Adrenal gland (tissue), 12 donors: ENCODE measurements around the gene LHPP. TPM values are rescaled to one million over a fixed set of nuclear protein-coding genes. Genes with fewer than 3 reads are reported as not detected.

ENCODE experiments used
- DNase-seq, 7 donors: peaks; one replicate each; pipeline ENCODE4 v3.0.0-alpha.2; 2019 to 2020
- H3K27ac ChIP-seq, 5 donors: fragments of 200-600 bp; sonication (generic) in 4 of 5; 1 replicate in 3 of 5; 2 replicates in 2 of 5; pipeline versions ENCODE4 v1.5.1 to v1.8.0; 2016 to 2020; ENCODE audit warnings: mild to moderate bottlenecking in 1 of 5
- H3K27me3 ChIP-seq: fragments of 200-600 bp; 2 replicates; pipeline ENCODE4 v1.8.0; 2021
- H3K36me3 ChIP-seq, 2 donors: fragments of 200-600 bp; replicated peaks in 1 of 2; 1 replicate in 1 of 2; 2 replicates in 1 of 2; pipeline versions ENCODE4 v1.5.1 to v1.8.0; 2018 to 2022
- H3K4me1 ChIP-seq, 2 donors: fragments of 200-600 bp; replicated peaks in 1 of 2; 1 replicate in 1 of 2; 2 replicates in 1 of 2; pipeline versions ENCODE4 v1.5.1 to v1.8.0; 2018 to 2021
- H3K4me3 ChIP-seq, 4 donors: fragments of 200-600 bp; sonication (generic) in 3 of 4; one replicate each; pipeline ENCODE4 v1.5.1; 2016 to 2018
- H3K9me3 ChIP-seq, 3 donors: fragments of 200-600 bp; sonication (generic) in 1 of 3; replicated peaks in 1 of 3; 1 replicate in 2 of 3; 2 replicates in 1 of 3; pipeline versions ENCODE4 v1.5.1 to v1.8.0; 2016 to 2021
- POLR2A ChIP-seq, 2 donors: fragments of 450-650 bp; IDR thresholded peaks; one replicate each; pipeline ENCODE4 v1.6.1; 2017; ENCODE audit warnings: antibody characterized with exemption in 2 of 2, mild to moderate bottlenecking in 2 of 2, moderate library complexity in 1 of 2
- WGBS, 4 donors: extraction: QIAGEN DNeasy Blood & Tissue Kit in 2 of 4; methylation state at CpG; one replicate each; pipeline versions ENCODE4 v1.1.5 to v1.1.7; 2013 to 2017; 5-methylcytosine and 5-hydroxymethylcytosine counted together
- intact Hi-C, 2 donors: fragments of 100-400 bp; cut with DNase I; formaldehyde crosslinking; loops; one replicate each; pipeline versions ENCODE4 v1.14.1 to v1.15.0; 2022 to 2023
- polyA plus RNA-seq, 3 donors: library from polyadenylated mRNA; stranded (reverse); fragments of 200-250 nt in 2 of 3; fragments of 350-450 nt in 1 of 3; fragmentation: Illumina TruSeq in 1 of 3; extraction: RNeasy Lipid Tissue Mini Kit (QIAGEN cat#74804) in 1 of 3; gene quantifications; one replicate each; pipeline ENCODE4 v1.2.3, GENCODE V29; 2013 to 2014
- total RNA-seq, 9 donors: library from RNA; depleted of rRNA in 4 of 9; stranded (reverse); fragments of >200 nt in 4 of 9; fragments of 120-200 nt in 1 of 9; fragmentation: NEBNext Ultra II Directional in 1 of 9; extraction: Animal tissue kit (Norgen Biotek cat#: 25700) in 1 of 9; gene quantifications; one replicate each; pipeline versions ENCODE4 v1.1.0 to v1.2.4, GENCODE V29; 2013 to 2023
- TF ChIP-seq, protein P1 (sequence below), 6 experiments: fragments of 450-650 bp in 4 of 6; fragments of 200-600 bp in 2 of 6; sonication (generic) in 1 of 6; IDR thresholded peaks; 1 replicate in 5 of 6; 2 replicates in 1 of 6; pipeline versions ENCODE4 v1.5.1 to v1.8.0; 2016 to 2021; ENCODE audit warnings: antibody characterized with exemption in 6 of 6, mild to moderate bottlenecking in 2 of 6, moderate library complexity in 1 of 6
- donor health status: healthy with polysubstance abuse.
- donor health status: Bipolar disorder and iron deficiency.
- donor health status: DM: yes; HTN: yes; CAD: no.
- donor health status: DM: no; HTN: no; CAD: no.
- donor health status: DM: no; HTN: no; CAD: no.
- donor health status: DM: yes; HTN: yes; CAD: no.

LHPP gene
- total and polyA plus RNA-seq, 12 donors = 10.5 to 70.1 (median 43.4) TPM

DNA sequence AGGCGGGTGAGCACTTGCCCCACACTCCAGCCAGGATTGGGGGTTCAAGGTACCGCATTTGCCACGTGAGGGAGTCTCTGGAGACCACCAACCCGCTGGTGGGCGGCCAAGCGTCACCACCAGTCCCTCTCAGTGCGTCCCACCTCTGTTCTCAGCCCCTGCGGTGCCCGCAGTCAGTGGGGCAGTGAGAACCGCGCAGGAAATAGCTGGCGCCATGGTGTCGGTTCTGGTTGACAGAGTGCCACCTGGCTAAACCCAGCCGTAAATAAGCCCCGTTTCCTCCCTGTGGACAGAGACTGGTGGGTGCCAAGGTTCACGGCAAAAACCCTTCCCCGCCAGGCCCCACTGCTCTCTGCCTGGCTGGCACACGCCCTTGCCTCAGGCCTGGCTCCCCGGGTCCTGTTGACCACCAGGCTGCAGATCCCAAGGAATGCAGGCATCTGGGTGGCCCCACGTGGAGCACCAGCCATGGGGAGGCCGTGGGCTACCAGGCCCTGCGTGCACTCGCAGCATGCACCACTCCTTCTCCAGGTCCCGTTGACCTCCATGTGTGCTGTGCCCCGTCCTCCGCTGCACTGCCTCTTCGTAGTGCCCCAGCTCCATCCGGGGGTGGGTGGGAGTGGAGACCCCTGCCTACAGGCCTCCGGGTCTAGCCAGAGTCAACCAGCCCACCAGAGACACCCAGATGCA is 140.0 kb downstream of the LHPP start:
- intact Hi-C loops = no loop called here

DNA sequence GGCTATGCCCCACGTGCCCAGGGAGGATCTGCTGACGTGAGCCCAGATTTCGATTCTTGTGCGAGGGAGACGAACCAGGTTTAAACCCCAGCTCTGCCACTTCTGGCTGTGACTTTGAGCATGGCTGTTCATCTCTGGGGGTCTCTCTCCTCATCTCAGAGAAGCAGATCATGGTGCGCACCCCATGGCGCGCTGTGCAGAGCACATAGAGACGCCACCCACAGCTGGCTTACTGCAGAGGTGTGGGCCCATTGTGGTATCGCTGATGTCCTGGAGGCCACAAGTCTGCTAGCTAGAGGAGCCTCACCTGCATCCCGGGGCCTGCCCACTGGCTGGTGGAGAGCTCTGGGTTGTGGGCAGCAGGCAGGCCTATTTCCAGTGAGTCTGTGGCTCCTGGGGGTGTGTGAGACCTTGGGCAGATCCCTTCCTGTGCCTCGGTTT is 140.5 kb downstream of the LHPP start:
- 80 to 91% (median 86%) methylated on average over 1 to 12 of the region's 12 CpGs for WGBS, 4 donors
- no peak overlapping the region for H3K4me3 ChIP-seq
- intact Hi-C loops = no loop called here
- H3K36me3 ChIP-seq = no peaks in the 10 kb centered on the region
- no peak overlapping the region for H3K27ac ChIP-seq
- H3K27me3 ChIP-seq = no peaks in the 10 kb centered on the region
- peaks cover 8 to 13% of the 10 kb centered on the region in 2 donors for H3K4me1 ChIP-seq
- TF ChIP-seq, protein P1, sequence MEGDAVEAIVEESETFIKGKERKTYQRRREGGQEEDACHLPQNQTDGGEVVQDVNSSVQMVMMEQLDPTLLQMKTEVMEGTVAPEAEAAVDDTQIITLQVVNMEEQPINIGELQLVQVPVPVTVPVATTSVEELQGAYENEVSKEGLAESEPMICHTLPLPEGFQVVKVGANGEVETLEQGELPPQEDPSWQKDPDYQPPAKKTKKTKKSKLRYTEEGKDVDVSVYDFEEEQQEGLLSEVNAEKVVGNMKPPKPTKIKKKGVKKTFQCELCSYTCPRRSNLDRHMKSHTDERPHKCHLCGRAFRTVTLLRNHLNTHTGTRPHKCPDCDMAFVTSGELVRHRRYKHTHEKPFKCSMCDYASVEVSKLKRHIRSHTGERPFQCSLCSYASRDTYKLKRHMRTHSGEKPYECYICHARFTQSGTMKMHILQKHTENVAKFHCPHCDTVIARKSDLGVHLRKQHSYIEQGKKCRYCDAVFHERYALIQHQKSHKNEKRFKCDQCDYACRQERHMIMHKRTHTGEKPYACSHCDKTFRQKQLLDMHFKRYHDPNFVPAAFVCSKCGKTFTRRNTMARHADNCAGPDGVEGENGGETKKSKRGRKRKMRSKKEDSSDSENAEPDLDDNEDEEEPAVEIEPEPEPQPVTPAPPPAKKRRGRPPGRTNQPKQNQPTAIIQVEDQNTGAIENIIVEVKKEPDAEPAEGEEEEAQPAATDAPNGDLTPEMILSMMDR (IDR thresholded peaks at IDR 0.05) = no peak
- no peak for TF ChIP-seq POLR2A (IDR thresholded peaks at IDR 0.05)
- peak in 1 of 7 donors; percentile 5 for DNase-seq
- no peaks in the 10 kb centered on the region for H3K9me3 ChIP-seq

More for the DNA sequence above, 140.0 kb downstream of the LHPP start:
- TF ChIP-seq, protein P1 (IDR thresholded peaks at IDR 0.05) = no peak
- no peak for TF ChIP-seq POLR2A (IDR thresholded peaks at IDR 0.05)
- no peak overlapping the region for H3K27ac ChIP-seq
- DNase-seq = peak in 1 of 7 donors; percentile 9
- peaks cover 8 to 13% of the 10 kb centered on the region in 2 donors for H3K4me1 ChIP-seq
- no peaks in the 10 kb centered on the region for H3K36me3 ChIP-seq
- WGBS, 4 donors = 86 to 95% (median 91%) methylated on average over 7 to 29 of the region's 29 CpGs
- H3K9me3 ChIP-seq = no peaks in the 10 kb centered on the region
- no peak overlapping the region for H3K4me3 ChIP-seq
- no peaks in the 10 kb centered on the region for H3K27me3 ChIP-seq

DNA sequence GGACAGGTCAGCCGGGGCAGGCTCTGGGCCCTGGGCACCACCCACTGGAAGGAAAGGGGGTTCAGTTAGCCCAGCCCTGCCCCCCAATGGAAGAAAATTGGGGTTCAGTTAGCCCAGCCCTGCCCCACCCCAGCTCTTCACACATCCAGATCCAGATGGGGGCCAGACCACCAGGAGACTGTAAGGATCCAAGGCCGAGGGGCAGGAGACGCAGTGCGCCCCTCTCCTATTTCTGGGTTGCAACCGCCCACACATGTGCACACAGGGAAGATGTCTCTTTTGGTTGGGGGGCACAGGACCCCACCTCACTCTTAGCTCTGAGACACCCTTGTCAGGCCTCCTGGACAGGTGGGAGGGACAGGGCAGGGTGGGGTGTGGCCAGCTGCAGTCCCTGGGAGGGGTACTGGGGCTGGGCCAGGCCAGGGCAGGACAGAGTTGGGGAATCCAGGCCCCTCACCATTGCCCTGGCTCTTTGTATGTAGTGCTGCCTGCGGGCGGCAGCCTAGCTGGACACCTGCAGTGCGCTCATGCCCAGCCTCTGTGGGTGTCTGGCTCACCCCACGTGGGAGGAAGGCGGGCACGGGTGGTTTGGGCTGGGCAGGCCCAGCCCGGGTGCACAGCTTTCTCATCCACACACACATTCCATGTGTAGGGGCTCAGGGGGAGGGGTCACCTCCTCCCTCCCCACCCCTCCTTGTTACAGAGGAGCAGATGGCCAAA is 141.2 kb downstream of the LHPP start:
- H3K4me1 ChIP-seq = peaks cover 8 to 13% of the 10 kb centered on the region in 2 donors
- H3K9me3 ChIP-seq = no peaks in the 10 kb centered on the region
- no peak overlapping the region for H3K27ac ChIP-seq
- no peak for TF ChIP-seq POLR2A (IDR thresholded peaks at IDR 0.05)
- TF ChIP-seq, protein P1 (IDR thresholded peaks at IDR 0.05) = no peak
- no peaks in the 10 kb centered on the region for H3K27me3 ChIP-seq
- WGBS, 4 donors = 93 to 96% methylated on average over 12 of the region's 12 CpGs; no CpG with 5 or more reads in 2 of the 4 donors
- DNase-seq = no peak
- H3K4me3 ChIP-seq = no peak overlapping the region
- no peaks in the 10 kb centered on the region for H3K36me3 ChIP-seq
- intact Hi-C loops = no loop called here

DNA sequence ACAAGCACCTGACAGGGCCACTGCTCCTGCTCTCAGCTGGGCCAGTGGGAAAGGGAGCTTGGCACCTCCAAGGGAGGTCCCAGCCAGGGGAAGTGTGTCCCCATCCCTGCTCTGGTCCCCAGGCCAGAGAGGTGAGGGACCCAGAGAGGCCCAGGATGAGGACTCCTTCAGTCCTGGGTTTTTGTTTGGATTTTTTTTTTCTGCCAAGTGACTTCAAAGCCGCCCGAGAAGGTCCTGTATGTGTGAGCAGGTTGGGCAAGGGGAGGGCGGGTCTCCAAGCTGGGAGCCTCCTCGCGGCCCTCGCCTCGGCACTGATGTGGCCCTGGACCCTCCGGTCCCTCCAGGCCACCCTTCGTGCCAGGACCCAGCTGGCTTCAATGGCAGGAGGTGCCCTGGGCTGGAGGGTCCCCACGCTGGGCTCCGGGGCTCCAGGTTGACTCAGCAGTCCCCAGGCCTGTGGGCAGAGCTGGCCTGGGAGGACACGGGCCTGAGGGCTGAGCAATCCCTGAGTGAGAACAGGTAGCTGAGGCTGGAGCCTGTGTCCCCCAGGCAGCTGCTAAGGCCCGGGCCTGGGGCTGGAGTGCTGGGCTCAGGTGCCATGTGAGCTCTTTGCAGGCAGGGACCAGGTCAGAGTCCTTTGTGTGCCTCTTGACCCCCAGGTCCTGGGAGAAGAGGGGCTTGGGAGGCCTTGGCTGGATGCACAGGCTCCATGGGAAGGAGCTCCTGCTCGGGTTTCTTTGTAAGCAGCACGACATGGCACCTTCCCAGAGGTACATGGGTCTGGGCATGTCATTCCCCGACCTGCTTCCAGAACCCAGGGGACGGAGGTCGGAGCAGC is 142.0 kb downstream of the LHPP start:
- peak in 1 of 7 donors; percentile 16 for DNase-seq
- peak overlapping the region in 3 of 5 donors; percentile 26 to 81 (median 78) for H3K27ac ChIP-seq
- H3K4me1 ChIP-seq = peaks cover 8 to 13% of the 10 kb centered on the region in 2 donors
- WGBS, 4 donors = 87 to 98% (median 89%) methylated on average over 10 to 18 of the region's 18 CpGs
- H3K27me3 ChIP-seq = no peaks in the 10 kb centered on the region
- no peaks in the 10 kb centered on the region for H3K9me3 ChIP-seq
- no peak for TF ChIP-seq POLR2A (IDR thresholded peaks at IDR 0.05)
- TF ChIP-seq, protein P1 (IDR thresholded peaks at IDR 0.05) = no peak
- no peaks in the 10 kb centered on the region for H3K36me3 ChIP-seq
- intact Hi-C loops = no loop called here
- no peak overlapping the region for H3K4me3 ChIP-seq
